ENCODE data around the gene SORCS2.

The SORCS2 gene

GRCh38 chr4:7477695-7478094, 285.4 kb downstream of the SORCS2 start:
- in situ Hi-C loops (cut with MboI; ENCODE audit: low sequenced_read_pairs, unreplicated experiment), result no loop called here
- TF ChIP-seq, protein P1, sequence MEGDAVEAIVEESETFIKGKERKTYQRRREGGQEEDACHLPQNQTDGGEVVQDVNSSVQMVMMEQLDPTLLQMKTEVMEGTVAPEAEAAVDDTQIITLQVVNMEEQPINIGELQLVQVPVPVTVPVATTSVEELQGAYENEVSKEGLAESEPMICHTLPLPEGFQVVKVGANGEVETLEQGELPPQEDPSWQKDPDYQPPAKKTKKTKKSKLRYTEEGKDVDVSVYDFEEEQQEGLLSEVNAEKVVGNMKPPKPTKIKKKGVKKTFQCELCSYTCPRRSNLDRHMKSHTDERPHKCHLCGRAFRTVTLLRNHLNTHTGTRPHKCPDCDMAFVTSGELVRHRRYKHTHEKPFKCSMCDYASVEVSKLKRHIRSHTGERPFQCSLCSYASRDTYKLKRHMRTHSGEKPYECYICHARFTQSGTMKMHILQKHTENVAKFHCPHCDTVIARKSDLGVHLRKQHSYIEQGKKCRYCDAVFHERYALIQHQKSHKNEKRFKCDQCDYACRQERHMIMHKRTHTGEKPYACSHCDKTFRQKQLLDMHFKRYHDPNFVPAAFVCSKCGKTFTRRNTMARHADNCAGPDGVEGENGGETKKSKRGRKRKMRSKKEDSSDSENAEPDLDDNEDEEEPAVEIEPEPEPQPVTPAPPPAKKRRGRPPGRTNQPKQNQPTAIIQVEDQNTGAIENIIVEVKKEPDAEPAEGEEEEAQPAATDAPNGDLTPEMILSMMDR (IDR thresholded peaks at IDR 0.05; ENCODE audit: borderline replicate concordance, control extremely low read depth, extremely low read depth, insufficient read depth, missing control alignments), result no peak
- no peak for DNase-seq (ENCODE audit: low spot score)

GRCh38 chr4:7478665-7479064, 286.3 kb downstream of the SORCS2 start:
- TF ChIP-seq, protein P1 (IDR thresholded peaks at IDR 0.05; ENCODE audit: borderline replicate concordance, control extremely low read depth, extremely low read depth, insufficient read depth, missing control alignments), result no peak
- in situ Hi-C loops (cut with MboI; ENCODE audit: low sequenced_read_pairs, unreplicated experiment), result no loop called here
- DNase-seq (ENCODE audit: low spot score), result no peak

DNA sequence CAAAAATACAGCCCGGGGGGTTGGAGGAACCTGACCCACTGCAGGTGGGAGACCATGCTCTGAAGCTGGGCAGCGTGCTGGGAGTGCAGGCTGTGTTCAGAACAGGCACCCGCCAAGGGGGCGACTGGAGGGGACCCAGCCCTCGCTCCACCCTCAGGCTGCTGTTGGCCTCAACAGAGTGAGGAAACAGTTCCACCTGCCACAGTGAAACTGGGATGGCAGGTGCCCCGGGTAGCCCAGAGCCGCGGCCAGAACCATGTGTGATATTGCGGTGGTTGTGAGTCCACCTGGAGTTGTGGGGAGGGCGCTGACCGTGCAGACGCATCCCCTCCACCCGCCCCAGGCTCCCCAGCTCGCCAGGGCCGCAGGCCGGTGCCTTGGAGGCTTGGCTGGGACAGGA, 288.1 kb downstream of the SORCS2 start:
- DNase-seq (ENCODE audit: low spot score), result no peak
- TF ChIP-seq, protein P1 (IDR thresholded peaks at IDR 0.05; ENCODE audit: borderline replicate concordance, control extremely low read depth, extremely low read depth, insufficient read depth, missing control alignments), result no peak
- in situ Hi-C loops (cut with MboI; ENCODE audit: low sequenced_read_pairs, unreplicated experiment), result no loop called here

- DNase-seq (ENCODE audit: low spot score), result no peak
- TF ChIP-seq, protein P1 (IDR thresholded peaks at IDR 0.05; ENCODE audit: borderline replicate concordance, control extremely low read depth, extremely low read depth, insufficient read depth, missing control alignments), result no peak
- in situ Hi-C loops (cut with MboI; ENCODE audit: low sequenced_read_pairs, unreplicated experiment), result no loop called here
Measured at GRCh38 chr4:7481227-7481626, 288.9 kb downstream of the SORCS2 start.

DNA sequence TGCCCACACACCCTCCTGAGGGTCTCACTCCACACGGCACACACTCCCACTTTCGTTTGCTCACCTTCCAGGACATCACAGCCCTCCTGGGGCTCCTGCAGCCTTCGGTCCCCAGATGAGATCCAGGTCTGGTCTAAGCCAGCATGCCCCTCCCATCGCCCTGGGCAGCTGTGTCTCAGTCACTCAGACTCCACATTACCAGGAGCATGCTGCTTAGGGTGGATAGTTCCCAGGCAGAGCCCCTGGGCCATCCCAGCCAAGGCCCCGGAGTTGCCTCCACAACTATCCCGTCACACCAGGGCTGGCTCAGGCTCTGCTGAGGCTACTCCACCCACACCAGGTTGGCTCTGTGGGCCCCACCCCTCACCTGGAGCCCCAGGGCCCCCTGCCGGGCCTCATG, 292.8 kb downstream of the SORCS2 start:
- in situ Hi-C loops (cut with MboI; ENCODE audit: low sequenced_read_pairs, unreplicated experiment), result no loop called here
- TF ChIP-seq, protein P1 (IDR thresholded peaks at IDR 0.05; ENCODE audit: borderline replicate concordance, control extremely low read depth, extremely low read depth, insufficient read depth, missing control alignments), result no peak
- no peak for DNase-seq (ENCODE audit: low spot score)

DNA sequence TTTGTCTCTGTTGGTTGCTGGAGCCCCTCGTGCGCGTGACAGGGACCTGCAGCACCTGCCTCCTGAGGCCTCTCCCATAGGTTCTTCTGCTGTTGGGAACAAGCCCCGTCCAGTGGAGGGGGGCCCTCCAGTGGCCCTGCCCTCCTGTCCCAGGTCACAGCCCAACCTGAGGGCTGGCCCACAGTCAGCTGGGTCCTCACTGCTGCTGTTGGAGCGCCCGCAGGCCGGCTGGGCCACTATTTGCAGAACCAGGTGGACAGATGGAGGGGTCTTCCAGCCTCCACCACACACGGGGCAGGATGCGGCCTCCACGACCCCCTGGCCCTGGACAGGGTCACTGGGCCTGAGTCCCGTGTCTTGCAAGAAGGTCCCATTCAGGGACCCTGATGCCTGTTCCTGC, 293.8 kb downstream of the SORCS2 start:
- TF ChIP-seq, protein P1 (IDR thresholded peaks at IDR 0.05; ENCODE audit: borderline replicate concordance, control extremely low read depth, extremely low read depth, insufficient read depth, missing control alignments), result no peak
- DNase-seq (ENCODE audit: low spot score), result no peak
- in situ Hi-C loops (cut with MboI; ENCODE audit: low sequenced_read_pairs, unreplicated experiment), result no loop called here

- in situ Hi-C loops (cut with MboI; ENCODE audit: low sequenced_read_pairs, unreplicated experiment), result no loop called here
- no peak for DNase-seq (ENCODE audit: low spot score)
Measured at GRCh38 chr4:7487502-7487901, 295.2 kb downstream of the SORCS2 start.

More at GRCh38 chr4:7487502-7487901, 295.2 kb downstream of the SORCS2 start:
- TF ChIP-seq, protein P1 (IDR thresholded peaks at IDR 0.05; ENCODE audit: borderline replicate concordance, control extremely low read depth, extremely low read depth, insufficient read depth, missing control alignments), result no peak

Measured in GM13976 (cell line).